Adrenal gland (tissue), 12 donors: Measurements from ENCODE around the gene SPATA33. TPM values are rescaled to one million over a fixed set of nuclear protein-coding genes. Genes with fewer than 3 reads are reported as not detected.

Experiments
- DNase-seq, 7 donors: peaks; one replicate each; pipeline ENCODE4 v3.0.0-alpha.2; 2019 to 2020
- H3K27ac ChIP-seq, 5 donors: fragments of 200-600 bp; sonication (generic) in 4 of 5; 1 replicate in 3 of 5; 2 replicates in 2 of 5; pipeline versions ENCODE4 v1.5.1 to v1.8.0; 2016 to 2020; ENCODE audit warnings: mild to moderate bottlenecking in 1 of 5
- H3K27me3 ChIP-seq: fragments of 200-600 bp; 2 replicates; pipeline ENCODE4 v1.8.0; 2021
- H3K36me3 ChIP-seq, 2 donors: fragments of 200-600 bp; replicated peaks in 1 of 2; 1 replicate in 1 of 2; 2 replicates in 1 of 2; pipeline versions ENCODE4 v1.5.1 to v1.8.0; 2018 to 2022
- H3K4me1 ChIP-seq, 2 donors: fragments of 200-600 bp; replicated peaks in 1 of 2; 1 replicate in 1 of 2; 2 replicates in 1 of 2; pipeline versions ENCODE4 v1.5.1 to v1.8.0; 2018 to 2021
- H3K4me3 ChIP-seq, 4 donors: fragments of 200-600 bp; sonication (generic) in 3 of 4; one replicate each; pipeline ENCODE4 v1.5.1; 2016 to 2018
- H3K9me3 ChIP-seq, 3 donors: fragments of 200-600 bp; sonication (generic) in 1 of 3; replicated peaks in 1 of 3; 1 replicate in 2 of 3; 2 replicates in 1 of 3; pipeline versions ENCODE4 v1.5.1 to v1.8.0; 2016 to 2021
- POLR2A ChIP-seq, 2 donors: fragments of 450-650 bp; IDR thresholded peaks; one replicate each; pipeline ENCODE4 v1.6.1; 2017; ENCODE audit warnings: antibody characterized with exemption in 2 of 2, mild to moderate bottlenecking in 2 of 2, moderate library complexity in 1 of 2
- WGBS, 4 donors: extraction: QIAGEN DNeasy Blood & Tissue Kit in 2 of 4; methylation state at CpG; one replicate each; pipeline versions ENCODE4 v1.1.5 to v1.1.7; 2013 to 2017; 5-methylcytosine and 5-hydroxymethylcytosine counted together
- intact Hi-C, 2 donors: fragments of 100-400 bp; cut with DNase I; formaldehyde crosslinking; loops; one replicate each; pipeline versions ENCODE4 v1.14.1 to v1.15.0; 2022 to 2023
- polyA plus RNA-seq, 3 donors: library from polyadenylated mRNA; stranded (reverse); fragments of 200-250 nt in 2 of 3; fragments of 350-450 nt in 1 of 3; fragmentation: Illumina TruSeq in 1 of 3; extraction: RNeasy Lipid Tissue Mini Kit (QIAGEN cat#74804) in 1 of 3; gene quantifications; one replicate each; pipeline ENCODE4 v1.2.3, GENCODE V29; 2013 to 2014
- total RNA-seq, 9 donors: library from RNA; depleted of rRNA in 4 of 9; stranded (reverse); fragments of >200 nt in 4 of 9; fragments of 120-200 nt in 1 of 9; fragmentation: NEBNext Ultra II Directional in 1 of 9; extraction: Animal tissue kit (Norgen Biotek cat#: 25700) in 1 of 9; gene quantifications; one replicate each; pipeline versions ENCODE4 v1.1.0 to v1.2.4, GENCODE V29; 2013 to 2023
- TF ChIP-seq, protein P1 (sequence below), 6 experiments: fragments of 450-650 bp in 4 of 6; fragments of 200-600 bp in 2 of 6; sonication (generic) in 1 of 6; IDR thresholded peaks; 1 replicate in 5 of 6; 2 replicates in 1 of 6; pipeline versions ENCODE4 v1.5.1 to v1.8.0; 2016 to 2021; ENCODE audit warnings: antibody characterized with exemption in 6 of 6, mild to moderate bottlenecking in 2 of 6, moderate library complexity in 1 of 6
- donor health status: healthy with polysubstance abuse.
- donor health status: Bipolar disorder and iron deficiency.
- donor health status: DM: yes; HTN: yes; CAD: no.
- donor health status: DM: no; HTN: no; CAD: no.
- donor health status: DM: no; HTN: no; CAD: no.
- donor health status: DM: yes; HTN: yes; CAD: no.

Gene SPATA33
- total and polyA plus RNA-seq, 12 donors = 1.9 to 13.5 (median 4.8) TPM

DNA sequence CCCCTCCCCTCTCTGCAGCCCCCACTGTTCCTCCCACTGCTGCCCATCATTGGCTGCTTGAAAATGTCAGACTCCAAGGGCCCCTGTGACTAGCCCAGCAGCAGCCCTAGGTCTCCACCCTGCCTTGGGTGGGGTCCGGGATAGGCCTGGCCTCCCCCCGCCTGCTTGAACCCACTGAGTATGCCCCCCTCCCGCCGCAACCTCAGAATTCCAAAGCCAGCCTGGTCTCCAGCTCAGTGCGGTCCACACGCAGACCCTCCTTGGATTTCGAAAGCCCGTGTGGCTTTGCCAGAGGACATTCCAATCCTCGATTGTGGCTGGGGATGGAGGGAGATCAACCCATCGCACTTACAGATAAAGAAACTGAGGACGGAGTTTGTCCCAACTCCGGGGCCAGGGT is 37.8 kb upstream of the SPATA33 start:
- no peak overlapping the region for H3K4me3 ChIP-seq
- TF ChIP-seq, protein P1, sequence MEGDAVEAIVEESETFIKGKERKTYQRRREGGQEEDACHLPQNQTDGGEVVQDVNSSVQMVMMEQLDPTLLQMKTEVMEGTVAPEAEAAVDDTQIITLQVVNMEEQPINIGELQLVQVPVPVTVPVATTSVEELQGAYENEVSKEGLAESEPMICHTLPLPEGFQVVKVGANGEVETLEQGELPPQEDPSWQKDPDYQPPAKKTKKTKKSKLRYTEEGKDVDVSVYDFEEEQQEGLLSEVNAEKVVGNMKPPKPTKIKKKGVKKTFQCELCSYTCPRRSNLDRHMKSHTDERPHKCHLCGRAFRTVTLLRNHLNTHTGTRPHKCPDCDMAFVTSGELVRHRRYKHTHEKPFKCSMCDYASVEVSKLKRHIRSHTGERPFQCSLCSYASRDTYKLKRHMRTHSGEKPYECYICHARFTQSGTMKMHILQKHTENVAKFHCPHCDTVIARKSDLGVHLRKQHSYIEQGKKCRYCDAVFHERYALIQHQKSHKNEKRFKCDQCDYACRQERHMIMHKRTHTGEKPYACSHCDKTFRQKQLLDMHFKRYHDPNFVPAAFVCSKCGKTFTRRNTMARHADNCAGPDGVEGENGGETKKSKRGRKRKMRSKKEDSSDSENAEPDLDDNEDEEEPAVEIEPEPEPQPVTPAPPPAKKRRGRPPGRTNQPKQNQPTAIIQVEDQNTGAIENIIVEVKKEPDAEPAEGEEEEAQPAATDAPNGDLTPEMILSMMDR (IDR thresholded peaks at IDR 0.05) = no peak
- no peak for TF ChIP-seq POLR2A (IDR thresholded peaks at IDR 0.05)
- intact Hi-C loops = no loop called here

DNA sequence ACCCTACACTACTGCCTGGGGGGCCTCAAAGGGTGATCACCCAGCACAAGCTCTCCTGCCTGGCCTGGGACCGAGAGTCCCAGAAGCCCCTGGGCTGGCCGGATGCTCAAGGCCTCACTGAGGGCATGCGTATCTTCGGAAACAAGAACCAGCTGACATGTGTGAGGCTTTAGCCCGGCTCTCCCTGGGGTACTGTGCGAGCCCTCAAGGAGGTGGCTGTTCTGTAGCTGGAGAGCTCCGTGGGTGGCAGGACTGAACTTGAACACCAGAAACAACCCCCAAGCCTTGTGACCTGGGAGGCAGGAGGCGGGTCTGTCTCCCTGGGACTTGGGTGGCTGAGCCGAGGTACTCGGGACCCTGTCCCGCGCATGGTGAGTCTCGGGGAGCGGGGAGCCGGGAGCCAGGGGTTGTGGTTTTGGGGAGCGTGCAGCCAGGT is 37.2 kb upstream of the SPATA33 start:
- Histone ChIP-seq H3K4me1 (no peaks in the 10 kb centered on the region), H3K27ac (peak overlapping the region in 1 of 5 donors; percentile 31), H3K27me3 (no peaks in the 10 kb centered on the region), H3K9me3 (no peaks in the 10 kb centered on the region), H3K4me3 (no peak overlapping the region), H3K36me3 (no peaks in the 10 kb centered on the region)
- TF ChIP-seq, protein P1 (IDR thresholded peaks at IDR 0.05) = no peak
- no peak for TF ChIP-seq POLR2A (IDR thresholded peaks at IDR 0.05)
- DNase-seq = no peak
- intact Hi-C loops = no loop called here
- WGBS, 4 donors = 80 to 88% (median 84%) methylated on average over 10 to 16 of the region's 16 CpGs

More for the DNA sequence above, 37.8 kb upstream of the SPATA33 start:
- no peaks in the 10 kb centered on the region for H3K9me3 ChIP-seq
- no peak for DNase-seq
- H3K27ac ChIP-seq = peak overlapping the region in 1 of 5 donors; percentile 31
- 60 to 72% (median 70%) methylated on average over 8 to 12 of the region's 12 CpGs; no CpG with 5 or more reads in 1 of the 4 donors for WGBS, 4 donors
- H3K36me3 ChIP-seq = no peaks in the 10 kb centered on the region
- no peaks in the 10 kb centered on the region for H3K4me1 ChIP-seq
- H3K27me3 ChIP-seq = no peaks in the 10 kb centered on the region

DNA sequence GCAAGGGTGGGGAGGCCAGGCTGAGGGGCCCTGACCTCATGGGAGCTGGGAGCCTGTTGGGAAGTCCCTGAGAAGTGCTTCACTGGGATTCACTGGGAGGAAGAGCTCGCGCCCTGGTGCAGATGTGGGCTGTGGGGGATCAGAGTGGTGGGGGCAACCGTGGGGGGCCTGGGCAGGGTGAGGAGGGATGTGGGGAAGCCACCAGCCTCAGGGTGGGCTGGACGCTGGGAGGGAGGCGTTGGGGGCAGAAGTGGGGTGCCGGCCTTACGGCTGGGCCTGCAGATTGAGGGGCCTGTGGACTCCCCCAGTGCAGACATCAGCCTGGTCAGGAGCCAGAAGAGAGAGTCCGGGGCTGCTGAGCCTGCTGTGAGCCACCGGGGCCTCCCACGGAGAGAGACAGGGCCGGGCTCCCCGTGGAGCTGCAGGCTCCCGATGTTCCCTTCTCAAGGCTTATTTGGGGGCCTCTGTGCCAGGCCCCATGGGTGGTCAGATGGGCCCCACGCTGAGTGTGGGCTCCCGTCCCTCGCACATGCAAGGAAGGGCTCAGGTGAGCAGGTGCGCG is 36.4 kb upstream of the SPATA33 start:
- no peaks in the 10 kb centered on the region for H3K27me3 ChIP-seq

DNA sequence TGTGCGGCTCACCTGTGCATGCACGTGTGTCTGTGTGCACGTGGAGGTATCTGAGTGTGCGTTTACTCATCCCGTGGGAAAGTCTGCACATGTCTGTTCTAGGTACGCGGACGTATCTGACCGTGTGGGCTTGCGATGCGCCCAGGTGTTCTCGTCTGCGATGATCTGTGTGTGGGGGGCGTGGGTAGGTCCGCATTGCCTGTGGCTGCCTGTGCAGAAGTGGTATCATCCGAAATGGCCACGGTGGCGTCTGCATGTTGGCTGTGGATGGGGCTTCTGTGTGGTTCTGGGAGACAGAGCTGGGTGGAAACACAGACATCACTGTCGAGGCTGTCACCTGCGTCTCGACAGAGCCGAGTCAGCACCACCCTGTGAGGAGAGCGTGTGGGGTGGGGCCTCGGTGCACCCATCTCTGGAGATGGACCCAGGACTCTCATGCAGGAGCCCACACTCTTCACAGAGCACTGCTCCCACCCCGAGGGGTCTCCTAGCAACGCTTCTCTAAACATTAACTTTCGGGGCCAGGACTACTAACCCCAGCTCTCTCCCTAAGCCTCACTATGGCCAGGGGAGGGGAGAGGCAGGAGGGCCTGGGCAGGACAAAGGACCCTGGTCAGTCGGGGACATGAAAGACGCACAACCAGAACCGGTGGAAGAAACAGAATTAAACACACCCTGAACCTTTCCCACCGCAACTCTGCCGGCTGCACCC is 35.8 kb upstream of the SPATA33 start:
- intact Hi-C loops = no loop called here
- Histone ChIP-seq H3K36me3 (no peaks in the 10 kb centered on the region), H3K27ac (no peak overlapping the region), H3K9me3 (no peaks in the 10 kb centered on the region), H3K4me1 (no peaks in the 10 kb centered on the region), H3K4me3 (no peak overlapping the region), H3K27me3 (no peaks in the 10 kb centered on the region)
- no peak for TF ChIP-seq POLR2A (IDR thresholded peaks at IDR 0.05)
- TF ChIP-seq, protein P1 (IDR thresholded peaks at IDR 0.05) = no peak
- 84 to 91% (median 88%) methylated on average over 26 to 32 of the region's 32 CpGs for WGBS, 4 donors
- no peak for DNase-seq

More for the DNA sequence above, 36.4 kb upstream of the SPATA33 start:
- WGBS, 4 donors = 86 to 92% (median 87%) methylated on average over 6 to 18 of the region's 18 CpGs
- intact Hi-C loops = no loop called here
- no peak for TF ChIP-seq POLR2A (IDR thresholded peaks at IDR 0.05)
- TF ChIP-seq, protein P1 (IDR thresholded peaks at IDR 0.05) = no peak
- Histone ChIP-seq H3K27ac (no peak overlapping the region), H3K4me1 (no peaks in the 10 kb centered on the region), H3K9me3 (no peaks in the 10 kb centered on the region), H3K4me3 (no peak overlapping the region), H3K36me3 (no peaks in the 10 kb centered on the region)
- DNase-seq = no peak
